GM12873 (cell line): ENCODE results near the gene TVP23A.

Experiments
- CTCF ChIP-seq: IDR thresholded peaks from 2 replicates; pipeline ENCODE4 v1.5.1; 2012; ENCODE audit warnings: low read depth, mild to moderate bottlenecking, moderate library complexity, low read length, control low read depth; ENCODE audit not compliant: insufficient read depth; ENCODE audit errors: missing control alignments

The TVP23A gene

GRCh38 chr16:10787304-10787703 lies 31.3 kb downstream of the TVP23A start:
- TF ChIP-seq CTCF, result no peak

GRCh38 chr16:10782628-10783027 lies 36.0 kb downstream of the TVP23A start:
- no peak for TF ChIP-seq CTCF

- TF ChIP-seq CTCF, result no peak
Measured at GRCh38 chr16:10780628-10781027, 38.0 kb downstream of the TVP23A start.

GRCh38 chr16:10777356-10777755 lies 41.2 kb downstream of the TVP23A start:
- no peak for TF ChIP-seq CTCF

- TF ChIP-seq CTCF, result no peak
Measured at GRCh38 chr16:10776280-10776679, 42.3 kb downstream of the TVP23A start.

GRCh38 chr16:10770907-10771306 lies 47.7 kb downstream of the TVP23A start:
- no peak for TF ChIP-seq CTCF

- TF ChIP-seq CTCF, result no peak
Measured at GRCh38 chr16:10769381-10769780, 49.2 kb downstream of the TVP23A start.
